ENCODE measurements around the gene RBMS3.
A peak's percentile ranks its signal among the peaks of the same experiment; 100 is the strongest.

Gene RBMS3

GRCh38 chr3:29279286-29279685, 1.6 kb upstream of the RBMS3 start:
- no peak for DNase-seq

- DNase-seq, result no peak
Observed at GRCh38 chr3:29279806-29280205, 1.1 kb upstream of the RBMS3 start.

- DNase-seq, result no peak
Observed at GRCh38 chr3:29281094-29281343, 148 bp downstream of the RBMS3 start.

DNA sequence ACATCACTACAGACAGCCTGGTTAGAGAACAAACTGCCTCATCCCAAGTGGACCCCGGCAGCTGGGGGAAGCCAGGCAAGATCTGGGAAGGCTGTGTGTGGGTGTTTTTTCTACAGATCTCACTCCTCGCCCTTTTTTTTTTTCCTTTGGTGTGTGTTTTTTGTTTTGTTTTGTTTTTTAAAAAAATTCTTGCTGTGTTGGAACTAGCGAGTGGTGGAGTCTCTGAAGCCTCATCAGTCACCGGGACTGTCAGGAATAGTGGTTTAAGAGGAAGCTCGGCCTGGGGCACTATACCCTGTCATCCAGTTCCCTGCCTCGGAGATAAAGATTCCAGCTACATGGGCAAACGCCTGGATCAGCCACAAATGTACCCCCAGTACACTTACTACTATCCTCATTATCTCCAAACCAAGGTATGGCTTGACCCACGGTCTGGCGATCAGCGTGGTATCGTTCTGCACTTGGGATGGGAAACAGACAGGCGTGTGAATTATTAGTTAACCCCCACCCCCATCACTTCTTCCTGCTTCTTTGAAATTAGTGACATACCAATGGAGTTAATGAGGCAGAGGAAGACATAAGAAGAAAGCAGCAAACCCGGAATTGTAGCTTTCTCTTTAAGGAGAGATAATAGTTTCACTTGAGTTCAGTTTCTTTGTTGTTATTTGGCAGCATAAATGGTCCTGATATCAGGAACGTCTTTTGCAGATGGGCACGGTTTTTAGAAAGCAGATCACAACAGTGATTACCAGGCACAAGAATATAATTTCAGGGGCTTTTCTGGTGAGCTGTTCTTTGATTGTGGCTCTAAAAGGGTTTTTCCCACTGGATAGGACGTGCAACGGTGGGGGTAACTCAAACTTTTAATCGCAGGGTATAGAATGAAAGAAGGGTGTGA, 722 bp downstream of the RBMS3 start:
- DNase-seq, result peak; percentile 1

GRCh38 chr3:29282427-29283230, 1.8 kb downstream of the RBMS3 start:
- no peak for DNase-seq

GRCh38 chr3:29283231-29284119, 2.6 kb downstream of the RBMS3 start:
- no peak for DNase-seq

- no peak for DNase-seq
Observed at GRCh38 chr3:29284497-29284896, 3.6 kb downstream of the RBMS3 start.

GRCh38 chr3:29285471-29286071, 4.7 kb downstream of the RBMS3 start:
- DNase-seq, result no peak

DNA sequence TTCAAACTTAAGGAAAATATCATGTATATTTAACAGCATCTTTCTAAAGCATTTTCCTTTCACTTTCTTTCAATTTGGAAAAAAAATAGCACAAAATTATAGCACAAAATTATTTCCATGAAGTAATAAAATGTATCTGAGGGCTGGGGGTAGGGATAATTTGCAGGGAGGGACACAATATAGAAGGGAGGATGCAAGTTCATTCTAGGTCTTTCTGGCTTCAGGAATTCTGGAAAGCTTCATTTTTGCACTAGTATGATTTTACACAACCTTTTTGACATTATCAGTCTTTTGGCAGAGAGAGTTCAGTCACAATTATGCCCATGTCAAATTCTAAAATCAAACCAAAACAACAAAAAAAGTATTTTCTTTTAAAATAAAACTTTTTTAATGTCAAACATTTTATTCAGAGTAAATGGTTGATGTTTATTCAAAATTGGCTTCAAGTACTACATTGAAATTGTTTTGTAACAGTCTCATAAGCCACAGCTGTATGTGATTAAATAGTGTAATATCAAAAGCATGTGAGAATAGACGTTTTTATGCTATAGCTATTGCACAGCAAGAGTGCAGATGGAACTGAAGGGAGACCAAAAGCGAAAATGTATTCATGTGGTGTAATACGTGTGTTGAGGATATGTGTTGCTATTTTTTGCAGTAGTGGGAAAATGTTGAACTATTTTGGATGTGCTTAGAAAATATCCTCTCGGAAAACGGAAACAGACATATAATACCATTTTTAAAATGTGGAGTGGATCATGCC, 5.8 kb downstream of the RBMS3 start:
- no peak for DNase-seq

DNA sequence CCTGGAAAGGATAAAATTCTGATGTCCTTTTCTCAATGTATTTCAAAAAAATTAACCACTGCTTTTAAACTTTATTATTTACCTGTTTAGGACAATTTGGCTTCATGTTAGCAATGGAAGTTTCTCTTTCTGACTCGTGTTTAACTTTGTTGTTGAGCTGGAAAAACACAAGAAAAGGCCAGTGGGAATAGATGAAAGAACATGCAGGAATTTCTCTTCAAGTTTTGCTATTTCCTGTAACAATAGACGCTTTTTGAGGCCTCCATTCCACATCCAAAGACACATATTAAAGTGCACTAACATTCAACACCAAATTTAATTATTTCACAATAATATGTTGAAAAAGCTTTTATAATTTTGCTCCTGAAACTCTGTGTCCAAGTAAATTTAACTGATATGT, 9.7 kb downstream of the RBMS3 start:
- no peak for DNase-seq

DNA sequence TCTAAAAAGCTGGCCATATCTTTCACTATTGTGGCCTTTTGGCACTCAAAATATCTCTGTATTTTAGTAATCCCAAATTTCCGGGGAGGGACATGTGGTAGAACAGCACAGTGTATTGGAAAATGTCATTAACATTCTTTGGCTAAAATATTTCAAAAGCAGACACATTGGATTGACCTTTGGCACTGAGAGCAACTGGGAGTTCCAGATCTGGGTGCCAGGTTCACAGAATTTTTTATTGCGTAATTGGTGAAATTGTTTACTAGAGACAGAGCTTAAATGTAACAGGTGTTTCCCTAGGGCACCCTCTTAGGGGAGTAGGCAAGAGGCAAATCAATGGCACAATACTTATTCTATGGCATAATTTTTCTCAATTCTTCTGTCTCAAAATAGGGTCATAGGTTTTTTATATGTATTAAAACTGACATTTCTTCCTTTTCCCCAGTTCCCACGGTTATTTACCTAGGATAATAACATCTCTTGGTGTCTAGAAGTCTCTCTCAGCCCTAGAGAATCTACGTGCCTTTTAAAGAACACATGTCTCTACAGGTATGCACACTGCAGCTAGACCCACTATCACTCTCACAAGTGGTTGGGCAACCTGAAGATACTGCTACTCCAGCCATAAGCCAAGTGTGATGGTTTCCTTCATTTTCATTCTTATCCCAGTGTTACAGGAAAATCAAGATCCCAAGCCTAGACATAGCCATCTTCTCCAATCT, 10.6 kb downstream of the RBMS3 start:
- no peak for DNase-seq

DNA sequence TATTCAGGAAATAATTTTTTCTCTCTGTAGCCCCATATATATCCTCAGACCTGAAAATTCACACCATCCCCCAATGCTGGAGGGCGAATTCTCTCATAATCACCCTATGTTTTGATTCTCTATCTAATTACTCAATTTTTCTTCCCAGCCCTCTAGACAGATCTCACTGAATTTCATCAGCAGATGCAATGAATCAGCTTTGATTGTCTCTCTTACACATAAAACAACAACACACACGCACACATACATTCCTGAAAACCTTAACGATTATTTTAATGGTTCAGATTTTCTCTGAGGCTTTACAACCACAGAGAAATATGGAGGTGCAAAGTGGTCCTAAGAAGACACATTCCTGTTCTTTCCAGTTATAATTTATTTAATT, 11.1 kb downstream of the RBMS3 start:
- DNase-seq, result no peak

DNA sequence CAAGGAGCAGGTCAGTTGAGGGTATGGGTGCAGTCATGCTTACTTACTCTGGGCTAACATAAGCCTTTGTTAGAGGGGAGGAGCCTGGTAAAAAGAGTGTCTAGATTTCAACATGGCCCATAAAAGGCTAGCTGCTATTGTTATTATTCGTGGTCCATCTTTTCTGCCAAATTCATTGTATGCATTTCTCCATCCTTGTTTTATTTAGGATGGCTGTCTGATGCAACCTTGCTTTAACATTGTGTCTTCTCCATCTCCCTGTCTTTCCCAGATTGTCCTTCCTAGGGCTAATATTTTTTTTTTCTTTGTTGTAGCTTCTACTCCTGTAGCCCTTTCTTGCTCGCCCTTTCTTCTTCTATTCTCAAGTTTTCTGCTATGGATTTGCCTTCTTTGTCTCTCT, 12.6 kb downstream of the RBMS3 start:
- no peak for DNase-seq

DNA sequence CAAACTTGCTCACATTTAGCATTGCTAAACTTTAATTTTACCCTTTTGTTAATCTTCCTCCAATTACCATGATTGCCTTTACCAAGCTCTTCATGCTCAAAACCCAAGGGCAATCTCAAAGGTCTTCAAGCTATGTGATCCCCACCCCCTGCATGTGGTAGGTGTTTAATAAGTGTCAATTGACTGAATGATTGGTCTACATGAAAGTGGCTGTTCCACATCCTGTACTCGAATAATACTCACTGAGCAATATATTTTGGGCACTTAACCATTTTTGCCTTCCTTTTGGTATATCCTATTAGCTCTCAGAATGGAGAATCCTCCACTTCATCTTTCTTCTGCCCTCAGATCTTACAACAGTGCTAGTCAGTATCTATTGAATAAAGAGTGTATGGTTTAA, 17.1 kb downstream of the RBMS3 start:
- no peak for DNase-seq

- no peak for DNase-seq
Observed at GRCh38 chr3:29301332-29302019, 20.6 kb downstream of the RBMS3 start.

DNA sequence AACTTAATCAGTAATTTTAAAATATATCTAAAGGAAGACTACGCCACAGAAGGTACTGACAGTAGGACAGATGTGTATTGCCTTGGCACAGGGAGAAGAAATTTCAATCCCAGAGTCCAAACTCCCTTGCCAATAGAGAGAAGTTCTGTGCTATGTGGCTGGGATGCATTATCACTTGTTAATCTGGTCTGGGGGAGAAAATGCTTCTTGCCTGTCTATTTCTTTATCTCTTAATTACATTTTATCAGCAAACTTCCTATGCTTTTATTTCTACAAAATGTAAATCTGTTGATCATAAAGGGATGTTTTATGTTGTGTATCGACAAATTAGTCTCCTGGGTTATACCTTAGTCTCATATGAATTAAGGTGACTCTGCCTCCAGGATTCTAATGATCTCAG, 21.7 kb downstream of the RBMS3 start:
- DNase-seq, result no peak

- no peak for DNase-seq
Observed at GRCh38 chr3:29307295-29307694, 26.4 kb downstream of the RBMS3 start.

DNA sequence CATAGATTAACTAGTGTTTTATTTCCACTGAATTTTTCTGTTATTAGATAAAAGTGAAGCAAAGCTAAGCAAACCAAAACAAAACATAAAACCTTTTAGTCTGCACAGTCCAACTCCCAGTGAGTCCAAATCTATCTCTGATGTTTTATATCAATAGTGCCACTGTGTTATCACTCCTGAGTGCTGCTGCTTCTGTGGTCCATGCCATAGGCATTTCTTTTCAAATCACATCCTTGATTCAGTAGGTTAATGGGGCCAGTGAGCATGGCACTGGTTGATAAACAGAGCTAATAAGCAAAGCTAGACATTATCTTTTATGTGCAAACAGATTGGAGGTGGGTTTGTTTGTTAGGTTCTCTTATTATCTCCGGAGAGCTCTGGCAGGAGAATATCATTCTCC, 30.0 kb downstream of the RBMS3 start:
- no peak for DNase-seq

GRCh38 chr3:29311795-29312194, 30.9 kb downstream of the RBMS3 start:
- DNase-seq, result no peak

- DNase-seq, result no peak
Observed at GRCh38 chr3:29312395-29312794, 31.5 kb downstream of the RBMS3 start.

- no peak for DNase-seq
Observed at GRCh38 chr3:29312960-29313452, 32.1 kb downstream of the RBMS3 start.
